Mesothelial cell of epicardium (in vitro differentiated cells): ENCODE data around the gene MYO5B. TPM values are rescaled to one million over a fixed set of nuclear protein-coding genes. Genes with fewer than 3 reads are reported as not detected.
"Not testable (repeated sequence)": the region's sequence is repeated elsewhere in the genome, so short reads cannot be mapped to it uniquely, and the experiment has no call there.

ENCODE experiments used
- DNase-seq, 2 experiments: peaks; one replicate each; pipeline ENCODE4 v3.0.0; 2021; ENCODE audit warnings: low spot score in 2 of 2; ENCODE audit not compliant: unreplicated experiment in 2 of 2
- H3K27ac Mint-ChIP-seq: 2 replicates; pipeline ENCODE4 v1.8.0; 2021; ENCODE audit warnings: mixed read lengths
- H3K27me3 Mint-ChIP-seq: 2 replicates; pipeline ENCODE4 v1.8.0; 2021; ENCODE audit warnings: low read depth, mixed read lengths
- H3K36me3 Mint-ChIP-seq: 2 replicates; pipeline ENCODE4 v1.8.0; 2021; ENCODE audit warnings: mixed read lengths
- H3K4me1 Mint-ChIP-seq: 2 replicates; pipeline ENCODE4 v1.8.0; 2021; ENCODE audit warnings: mixed read lengths
- H3K4me3 Mint-ChIP-seq: 2 replicates; pipeline ENCODE4 v1.8.0; 2021; ENCODE audit warnings: mild to moderate bottlenecking, moderate library complexity, mixed read lengths
- H3K9me3 Mint-ChIP-seq: 2 replicates; pipeline ENCODE4 v1.8.0; 2021; ENCODE audit warnings: mixed read lengths
- total RNA-seq: library from RNA; stranded (reverse); gene quantifications from 3 replicates; pipeline ENCODE4 v1.2.1, GENCODE V29; 2021
- TF ChIP-seq, protein P1 (sequence below): fragments of 200-600 bp; sonication (generic); IDR thresholded peaks from one replicate; pipeline ENCODE4 v1.5.0; 2021; ENCODE audit warnings: antibody characterized with exemption; ENCODE audit not compliant: unreplicated experiment

The MYO5B gene
- total RNA-seq, 1 donor from 2014 or later: 15.1 TPM

DNA sequence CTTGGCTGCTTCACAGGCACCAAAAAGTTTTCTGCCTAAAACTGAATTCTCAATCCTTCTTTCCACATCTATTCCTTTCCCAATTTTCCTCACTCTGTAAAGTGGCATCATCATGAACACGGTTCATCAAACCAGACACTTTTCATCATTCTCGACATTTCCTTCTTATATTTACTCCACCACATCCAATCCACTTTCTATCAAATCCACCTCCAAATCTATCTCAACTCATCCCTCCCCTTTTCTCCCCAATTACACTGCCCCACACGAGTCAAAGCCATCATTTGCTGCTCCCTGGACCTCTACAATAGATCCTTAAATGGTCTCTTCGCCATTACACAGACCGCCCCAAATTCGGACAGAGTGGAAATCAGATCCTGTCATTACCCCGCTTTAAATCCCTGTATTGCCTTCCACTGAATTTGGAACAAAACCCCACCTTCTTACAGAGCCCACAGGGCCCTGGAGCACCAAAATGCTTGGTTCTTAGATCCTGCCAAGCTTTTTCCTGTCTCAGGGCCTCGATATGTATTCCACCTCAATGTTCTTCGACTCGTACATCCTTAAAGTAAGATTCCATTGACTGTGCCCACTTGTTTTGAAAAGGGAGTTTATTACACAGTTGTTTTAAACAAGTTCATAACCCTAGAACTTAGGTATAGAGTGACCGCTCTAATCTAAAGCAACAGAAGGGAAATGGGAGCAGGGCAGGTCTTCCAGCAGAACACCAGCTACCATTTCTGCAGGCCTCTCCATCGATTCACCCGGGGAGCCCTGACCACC, 382.5 kb downstream of the MYO5B start:
- Mint-ChIP-seq H3K36me3 (peaks cover 30% of the 10 kb centered on the region), H3K9me3 (peaks cover 30% of the 10 kb centered on the region), H3K4me3 (peak overlapping the region; percentile 92), H3K27me3 (no peaks in the 10 kb centered on the region), H3K4me1 (peaks cover 24% of the 10 kb centered on the region), H3K27ac (peak overlapping the region; percentile 98)
- TF ChIP-seq, protein P1, sequence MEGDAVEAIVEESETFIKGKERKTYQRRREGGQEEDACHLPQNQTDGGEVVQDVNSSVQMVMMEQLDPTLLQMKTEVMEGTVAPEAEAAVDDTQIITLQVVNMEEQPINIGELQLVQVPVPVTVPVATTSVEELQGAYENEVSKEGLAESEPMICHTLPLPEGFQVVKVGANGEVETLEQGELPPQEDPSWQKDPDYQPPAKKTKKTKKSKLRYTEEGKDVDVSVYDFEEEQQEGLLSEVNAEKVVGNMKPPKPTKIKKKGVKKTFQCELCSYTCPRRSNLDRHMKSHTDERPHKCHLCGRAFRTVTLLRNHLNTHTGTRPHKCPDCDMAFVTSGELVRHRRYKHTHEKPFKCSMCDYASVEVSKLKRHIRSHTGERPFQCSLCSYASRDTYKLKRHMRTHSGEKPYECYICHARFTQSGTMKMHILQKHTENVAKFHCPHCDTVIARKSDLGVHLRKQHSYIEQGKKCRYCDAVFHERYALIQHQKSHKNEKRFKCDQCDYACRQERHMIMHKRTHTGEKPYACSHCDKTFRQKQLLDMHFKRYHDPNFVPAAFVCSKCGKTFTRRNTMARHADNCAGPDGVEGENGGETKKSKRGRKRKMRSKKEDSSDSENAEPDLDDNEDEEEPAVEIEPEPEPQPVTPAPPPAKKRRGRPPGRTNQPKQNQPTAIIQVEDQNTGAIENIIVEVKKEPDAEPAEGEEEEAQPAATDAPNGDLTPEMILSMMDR: no peak
- DNase-seq: no peak

DNA sequence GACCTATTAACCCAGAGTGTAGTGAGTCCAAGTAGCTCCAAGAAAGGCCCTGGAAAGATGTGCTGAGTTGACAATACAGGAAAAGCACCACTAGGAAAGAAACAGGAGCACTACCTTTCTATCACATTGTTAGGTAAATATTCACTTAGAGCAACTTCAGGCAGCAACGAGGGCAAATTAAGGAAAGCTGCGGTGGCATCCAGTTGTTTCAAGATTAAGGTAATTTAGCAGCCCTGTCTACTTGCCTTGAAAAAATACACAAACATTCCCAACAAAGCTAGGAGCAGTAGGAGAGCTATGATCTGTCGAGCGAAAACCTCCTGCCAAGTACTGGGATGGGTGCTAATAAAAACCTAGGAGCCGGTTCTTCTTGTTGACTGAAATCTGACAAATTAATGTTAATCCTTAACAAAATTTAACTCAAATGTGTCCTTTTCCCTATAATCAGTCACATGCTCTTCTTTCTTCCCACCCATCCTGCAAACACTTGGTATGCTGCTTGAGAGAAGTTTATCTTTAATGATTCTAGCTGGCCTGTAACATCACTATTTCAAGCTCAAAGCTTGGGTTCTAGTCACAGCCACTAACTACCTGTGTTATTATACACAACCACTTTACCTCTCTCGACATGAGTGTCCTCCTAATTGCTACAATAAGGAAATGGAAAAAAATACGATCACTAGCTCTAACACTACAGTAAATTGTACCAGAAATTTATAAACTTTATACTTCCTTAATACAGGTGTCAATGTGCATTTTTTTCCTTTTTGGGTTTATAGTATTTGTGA, 383.6 kb downstream of the MYO5B start:
- Mint-ChIP-seq H3K27me3 (no peaks in the 10 kb centered on the region), H3K4me3 (no peak overlapping the region), H3K9me3 (peaks cover 30% of the 10 kb centered on the region), H3K4me1 (peaks cover 24% of the 10 kb centered on the region), H3K36me3 (peaks cover 32% of the 10 kb centered on the region), H3K27ac (peak overlapping the region; percentile 65)
- TF ChIP-seq, protein P1: no peak
- DNase-seq: no peak

DNA sequence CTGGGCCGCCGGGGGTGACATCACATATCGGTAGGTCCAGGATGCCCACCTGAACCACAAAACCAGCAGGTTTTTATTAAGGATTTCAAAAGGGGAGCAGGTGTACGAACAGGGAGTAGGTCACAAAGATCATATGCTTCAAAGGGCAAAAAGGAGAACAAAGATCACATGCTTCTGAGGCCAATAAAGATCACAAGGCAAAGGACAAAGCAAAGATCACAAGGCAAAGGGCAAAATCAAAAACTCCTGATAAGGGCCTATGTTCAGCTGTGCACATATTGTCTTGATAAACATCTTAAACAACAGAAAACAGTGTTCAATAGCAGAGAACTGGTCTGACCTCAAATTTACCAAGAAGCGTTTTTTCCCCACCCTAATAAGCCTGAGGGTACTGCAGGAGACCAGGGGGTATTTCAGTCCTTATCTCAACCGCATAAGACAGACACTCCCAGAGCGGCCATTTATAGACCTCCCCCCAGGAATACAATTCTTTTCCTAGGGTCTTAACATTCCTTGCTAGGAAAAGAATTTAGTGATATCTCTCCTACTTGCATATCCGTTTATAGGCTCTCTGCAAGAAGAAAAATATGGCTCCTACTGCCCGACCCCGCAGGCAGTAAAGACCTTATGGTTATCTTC, 386.3 kb downstream of the MYO5B start:
- not testable (repeated sequence) for H3K27ac Mint-ChIP-seq, H3K4me3 Mint-ChIP-seq, DNase-seq, H3K27me3 Mint-ChIP-seq
- H3K4me1 Mint-ChIP-seq: peaks cover 18% of the 10 kb centered on the region
- peaks cover 30% of the 10 kb centered on the region for H3K9me3 Mint-ChIP-seq
- H3K36me3 Mint-ChIP-seq: peaks cover 32% of the 10 kb centered on the region

DNA sequence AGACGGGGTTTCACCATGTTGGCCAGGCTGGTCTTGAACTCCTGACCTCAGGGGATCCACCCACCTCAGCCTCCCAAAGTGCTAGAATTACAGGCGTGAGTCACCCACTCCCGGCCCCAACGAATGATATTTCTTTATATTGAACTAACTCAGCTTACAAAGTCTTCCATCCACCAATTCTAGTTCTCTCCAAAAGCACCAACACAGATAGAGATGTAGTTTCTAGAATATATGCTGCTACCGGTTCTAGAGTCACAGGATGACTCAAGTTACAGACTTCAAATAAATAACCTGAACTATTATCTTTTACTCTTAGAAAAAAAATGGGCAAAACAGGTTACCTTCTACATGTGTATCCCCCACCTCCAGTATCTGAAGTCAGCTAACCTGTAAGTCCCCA, 390.9 kb downstream of the MYO5B start:
- TF ChIP-seq, protein P1: no peak
- H3K4me1 Mint-ChIP-seq: no peaks in the 10 kb centered on the region
- H3K27me3 Mint-ChIP-seq: no peaks in the 10 kb centered on the region
- no peak overlapping the region for H3K27ac Mint-ChIP-seq
- DNase-seq: no peak
- H3K4me3 Mint-ChIP-seq: no peak overlapping the region
- peaks cover 16% of the 10 kb centered on the region for H3K9me3 Mint-ChIP-seq
- peaks cover 34% of the 10 kb centered on the region for H3K36me3 Mint-ChIP-seq

DNA sequence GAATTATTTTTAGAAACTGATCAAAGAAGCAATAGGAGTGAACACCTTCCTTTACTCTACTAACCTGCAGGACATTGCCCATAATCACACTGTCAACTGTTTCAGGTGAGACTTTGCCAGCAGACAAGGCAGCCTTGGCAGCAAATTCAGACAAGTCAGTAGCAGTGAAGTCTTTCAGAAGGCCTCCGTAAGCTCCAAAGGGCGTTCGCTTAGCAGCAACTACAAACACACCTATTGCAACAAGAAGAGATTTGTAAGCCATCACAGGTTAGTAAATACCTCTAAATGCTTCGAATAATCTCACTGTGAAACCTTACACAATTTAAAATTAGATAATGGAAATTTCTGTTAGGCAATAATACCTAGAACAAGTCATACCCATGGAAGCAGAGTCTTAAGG, 392.3 kb downstream of the MYO5B start:
- Mint-ChIP-seq H3K4me3 (no peak overlapping the region), H3K36me3 (peaks cover 28% of the 10 kb centered on the region)

DNA sequence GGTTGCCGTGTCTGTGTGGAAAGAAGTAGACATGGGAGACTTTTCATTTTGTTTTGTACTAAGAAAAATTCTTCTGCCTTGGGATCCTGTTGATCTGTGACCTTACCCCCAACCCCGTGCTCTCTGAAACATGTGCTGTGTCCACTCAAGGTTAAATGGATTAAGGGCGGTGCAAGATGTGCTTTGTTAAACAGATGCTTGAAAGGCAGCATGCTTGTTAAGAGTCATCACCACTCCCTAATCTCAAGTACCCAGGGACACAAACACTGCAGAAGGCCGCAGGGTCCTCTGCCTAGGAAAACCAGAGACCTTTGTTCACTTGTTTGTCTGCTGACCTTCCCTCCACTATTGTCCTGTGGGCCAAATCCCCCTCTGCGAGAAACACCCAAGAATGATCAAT, 394.5 kb downstream of the MYO5B start:
- H3K36me3 Mint-ChIP-seq: peaks cover 33% of the 10 kb centered on the region

More for the DNA sequence above, 392.3 kb downstream of the MYO5B start:
- Mint-ChIP-seq H3K9me3 (peaks cover 2% of the 10 kb centered on the region), H3K4me1 (no peaks in the 10 kb centered on the region), H3K27ac (no peak overlapping the region), H3K27me3 (no peaks in the 10 kb centered on the region)
- TF ChIP-seq, protein P1: no peak
- no peak for DNase-seq

DNA sequence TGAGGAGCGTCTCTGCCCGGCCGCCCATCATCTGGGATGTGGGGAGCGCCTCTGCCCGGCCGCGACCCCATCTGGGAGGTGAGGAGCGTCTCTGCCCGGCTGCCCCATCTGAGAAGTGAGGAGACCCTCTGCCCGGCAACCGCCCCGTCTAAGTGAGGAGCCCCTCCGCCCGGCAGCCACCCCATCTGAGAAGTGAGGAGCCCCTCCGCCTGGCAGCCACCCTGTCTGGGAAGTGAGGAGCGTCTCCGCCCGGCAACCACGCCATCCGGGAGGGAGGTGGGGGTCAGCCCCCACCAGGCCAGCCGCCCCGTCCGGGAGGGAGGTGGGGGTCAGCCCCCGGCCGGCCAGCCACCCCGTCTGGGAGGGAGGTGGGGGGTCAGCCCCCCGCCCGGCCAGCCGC, 395.1 kb downstream of the MYO5B start:
- peaks cover 35% of the 10 kb centered on the region for H3K36me3 Mint-ChIP-seq
- not testable (repeated sequence) for H3K4me1 Mint-ChIP-seq, H3K9me3 Mint-ChIP-seq, DNase-seq, H3K27ac Mint-ChIP-seq, H3K27me3 Mint-ChIP-seq, H3K4me3 Mint-ChIP-seq

More for the DNA sequence above, 394.5 kb downstream of the MYO5B start:
- not testable (repeated sequence) for H3K9me3 Mint-ChIP-seq, H3K27me3 Mint-ChIP-seq, H3K27ac Mint-ChIP-seq, H3K4me1 Mint-ChIP-seq, DNase-seq, H3K4me3 Mint-ChIP-seq
